Effector CD8-positive, alpha-beta T cell (primary cell): ENCODE results near the gene OR51B4.
"Not testable (repeated sequence)": the region's sequence is repeated elsewhere in the genome, so short reads cannot be mapped to it uniquely, and the experiment has no call there.

Experiments used
- DNase-seq: peaks from one replicate; lab custom pipeline; 2025; lab: John Stamatoyannopoulos, UW

The OR51B4 gene

GRCh38 chr11:5294342-5294995 lies 7.3 kb downstream of the OR51B4 start:
- DNase-seq: not testable (repeated sequence)

DNA sequence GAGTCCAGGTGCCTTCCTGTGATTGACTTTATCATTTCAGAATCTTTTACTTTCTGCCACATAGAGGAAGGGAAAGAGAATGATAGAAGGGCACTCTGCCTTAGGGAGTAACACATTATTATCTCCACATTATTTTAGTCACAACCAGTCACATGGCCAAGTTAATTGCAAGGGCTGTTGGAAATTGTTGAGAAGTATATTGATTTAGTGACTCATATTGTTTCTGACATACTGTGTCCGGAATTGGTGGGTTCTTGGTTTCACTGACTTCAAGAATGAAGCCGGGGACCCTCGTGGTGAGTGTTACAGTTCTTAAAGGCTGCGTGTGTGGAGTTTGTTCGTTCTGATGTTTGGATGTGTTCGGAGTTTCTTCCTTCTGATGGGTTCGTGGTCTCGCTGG lies 8.7 kb downstream of the OR51B4 start:
- no peak for DNase-seq

GRCh38 chr11:5291207-5291838 lies 10.4 kb downstream of the OR51B4 start:
- no peak for DNase-seq

- no peak for DNase-seq
These were observed 11.6 kb downstream of the OR51B4 start for GRCh38 chr11:5290106-5290505.

DNA sequence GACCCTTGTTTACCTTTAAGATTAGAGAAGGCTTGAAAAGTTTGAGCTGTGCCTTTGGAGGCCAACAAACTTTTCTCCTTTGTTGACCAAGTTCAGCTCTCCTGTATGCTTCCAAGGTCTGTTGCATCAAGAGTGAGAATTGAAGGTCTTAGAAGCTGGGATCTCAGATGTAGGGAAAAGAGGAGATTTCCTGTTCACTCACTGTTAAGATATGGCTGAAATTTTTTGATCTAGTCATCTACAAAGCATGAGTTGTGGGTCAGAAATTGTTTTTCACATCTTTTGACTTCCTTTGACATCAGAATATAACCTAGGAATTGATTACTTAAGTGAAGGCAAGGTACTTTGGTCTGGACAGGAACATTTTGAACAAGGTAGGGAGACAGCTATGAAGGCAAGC lies 12.1 kb downstream of the OR51B4 start:
- DNase-seq: no peak

GRCh38 chr11:5288906-5289550 lies 12.7 kb downstream of the OR51B4 start:
- no peak for DNase-seq

DNA sequence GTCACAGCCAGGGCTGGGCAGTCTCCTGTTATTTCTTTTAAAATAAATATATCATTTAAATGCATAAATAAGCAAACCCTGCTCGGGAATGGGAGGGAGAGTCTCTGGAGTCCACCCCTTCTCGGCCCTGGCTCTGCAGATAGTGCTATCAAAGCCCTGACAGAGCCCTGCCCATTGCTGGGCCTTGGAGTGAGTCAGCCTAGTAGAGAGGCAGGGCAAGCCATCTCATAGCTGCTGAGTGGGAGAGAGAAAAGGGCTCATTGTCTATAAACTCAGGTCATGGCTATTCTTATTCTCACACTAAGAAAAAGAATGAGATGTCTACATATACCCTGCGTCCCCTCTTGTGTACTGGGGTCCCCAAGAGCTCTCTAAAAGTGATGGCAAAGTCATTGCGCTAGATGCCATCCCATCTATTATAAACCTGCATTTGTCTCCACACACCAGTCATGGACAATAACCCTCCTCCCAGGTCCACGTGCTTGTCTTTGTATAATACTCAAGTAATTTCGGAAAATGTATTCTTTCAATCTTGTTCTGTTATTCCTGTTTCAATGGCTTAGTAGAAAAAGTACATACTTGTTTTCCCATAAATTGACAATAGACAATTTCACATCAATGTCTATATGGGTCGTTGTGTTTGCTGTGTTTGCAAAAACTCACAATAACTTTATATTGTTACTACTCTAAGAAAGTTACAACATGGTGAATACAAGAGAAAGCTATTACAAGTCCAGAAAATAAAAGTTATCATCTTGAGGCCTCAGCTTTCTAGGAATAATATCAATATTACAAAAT lies 13.4 kb downstream of the OR51B4 start:
- DNase-seq: no peak

GRCh38 chr11:5286901-5287300 lies 14.8 kb downstream of the OR51B4 start:
- no peak for DNase-seq

- DNase-seq: no peak
These were observed 15.4 kb downstream of the OR51B4 start for GRCh38 chr11:5286351-5286750.

DNA sequence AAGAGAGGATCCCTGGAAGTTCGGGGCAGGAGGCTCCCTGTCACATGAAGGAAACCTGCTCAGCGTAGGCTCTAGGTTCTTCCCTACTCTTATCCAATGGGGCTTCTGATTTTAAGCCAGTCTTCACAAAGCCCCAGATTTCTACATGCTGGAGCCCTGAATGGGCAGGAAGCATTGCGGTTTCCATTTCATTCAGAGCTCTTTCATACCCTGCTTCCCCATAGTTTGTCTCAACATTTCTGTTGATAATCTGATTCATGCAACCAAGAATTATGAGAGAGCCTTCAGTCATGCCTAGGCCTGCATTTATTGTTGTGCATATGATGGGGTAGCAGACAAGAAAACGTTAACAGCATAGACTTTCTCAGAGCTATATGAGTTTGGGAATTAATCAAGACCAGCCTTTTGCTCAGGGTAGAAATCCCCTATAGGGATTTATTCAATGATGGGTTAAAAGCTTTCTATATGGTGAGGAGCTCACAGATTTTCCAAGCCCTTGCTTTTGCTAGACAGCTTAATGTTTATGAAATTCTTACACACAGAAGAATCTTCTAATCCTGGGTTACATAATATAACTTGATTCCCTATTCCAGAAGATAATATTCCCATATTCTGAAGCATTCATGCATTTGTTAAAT lies 15.9 kb downstream of the OR51B4 start:
- DNase-seq: no peak

- no peak for DNase-seq
These were observed 17.1 kb downstream of the OR51B4 start for GRCh38 chr11:5284637-5285036.

DNA sequence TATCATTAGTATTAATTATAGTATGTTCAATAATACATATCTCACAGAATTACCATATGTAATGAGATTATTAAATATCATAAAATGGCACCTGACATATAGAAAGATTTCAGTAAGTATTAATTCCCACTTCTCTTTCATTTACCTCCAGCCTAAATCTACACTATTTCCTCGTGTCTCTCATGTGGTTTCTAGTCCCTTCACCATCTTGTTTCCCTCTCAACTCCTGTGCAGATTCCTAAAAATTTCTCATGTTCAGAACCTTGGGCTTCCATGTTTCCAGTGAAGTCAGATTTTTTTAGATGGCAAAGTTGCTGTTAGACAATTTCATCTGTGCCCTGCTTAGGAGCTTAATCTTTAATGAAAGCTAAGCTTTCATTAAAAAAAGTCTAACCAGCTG lies 17.9 kb downstream of the OR51B4 start:
- DNase-seq: no peak

- DNase-seq: no peak
These were observed 18.7 kb downstream of the OR51B4 start for GRCh38 chr11:5283086-5283485.

GRCh38 chr11:5282628-5283027 lies 19.1 kb downstream of the OR51B4 start:
- no peak for DNase-seq

GRCh38 chr11:5281596-5281995 lies 20.1 kb downstream of the OR51B4 start:
- DNase-seq: no peak

DNA sequence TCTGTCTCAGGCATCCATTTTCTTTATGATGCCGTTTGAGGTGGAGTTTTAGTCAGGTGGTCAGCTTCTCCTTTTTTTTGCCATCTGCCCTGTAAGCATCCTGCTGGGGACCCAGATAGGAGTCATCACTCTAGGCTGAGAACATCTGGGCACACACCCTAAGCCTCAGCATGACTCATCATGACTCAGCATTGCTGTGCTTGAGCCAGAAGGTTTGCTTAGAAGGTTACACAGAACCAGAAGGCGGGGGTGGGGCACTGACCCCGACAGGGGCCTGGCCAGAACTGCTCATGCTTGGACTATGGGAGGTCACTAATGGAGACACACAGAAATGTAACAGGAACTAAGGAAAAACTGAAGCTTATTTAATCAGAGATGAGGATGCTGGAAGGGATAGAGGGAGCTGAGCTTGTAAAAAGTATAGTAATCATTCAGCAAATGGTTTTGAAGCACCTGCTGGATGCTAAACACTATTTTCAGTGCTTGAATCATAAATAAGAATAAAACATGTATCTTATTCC lies 21.1 kb downstream of the OR51B4 start:
- no peak for DNase-seq

DNA sequence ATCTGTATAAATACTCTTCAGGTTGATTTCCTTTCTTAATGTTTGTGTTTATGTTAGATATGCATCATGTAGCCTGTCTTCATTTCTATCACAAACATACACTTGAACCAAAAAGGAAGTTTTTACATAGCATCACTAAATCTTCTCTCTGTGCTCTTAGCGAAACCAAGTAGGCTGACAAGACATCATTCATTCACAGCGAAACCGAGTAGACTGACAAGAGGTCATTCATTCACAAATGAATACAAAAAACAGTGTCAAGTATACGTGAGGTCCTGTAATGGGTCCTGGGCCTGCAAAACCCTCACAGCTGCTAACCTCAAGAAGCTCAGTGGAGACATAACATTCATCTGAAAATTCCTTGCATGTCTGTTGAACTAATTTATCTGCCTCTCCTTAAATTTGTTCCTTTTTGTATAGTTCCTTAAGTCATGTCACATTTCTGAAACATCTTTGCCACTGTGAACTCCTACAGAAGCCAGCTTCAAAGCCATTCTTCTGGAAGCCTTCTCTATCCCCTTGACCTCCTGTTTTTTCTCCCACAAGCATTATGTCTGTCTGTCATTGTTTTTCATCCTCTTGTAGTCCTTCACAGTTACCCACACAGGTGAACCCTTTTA lies 22.2 kb downstream of the OR51B4 start:
- DNase-seq: no peak

GRCh38 chr11:5277807-5278382 lies 23.9 kb downstream of the OR51B4 start:
- DNase-seq: no peak

DNA sequence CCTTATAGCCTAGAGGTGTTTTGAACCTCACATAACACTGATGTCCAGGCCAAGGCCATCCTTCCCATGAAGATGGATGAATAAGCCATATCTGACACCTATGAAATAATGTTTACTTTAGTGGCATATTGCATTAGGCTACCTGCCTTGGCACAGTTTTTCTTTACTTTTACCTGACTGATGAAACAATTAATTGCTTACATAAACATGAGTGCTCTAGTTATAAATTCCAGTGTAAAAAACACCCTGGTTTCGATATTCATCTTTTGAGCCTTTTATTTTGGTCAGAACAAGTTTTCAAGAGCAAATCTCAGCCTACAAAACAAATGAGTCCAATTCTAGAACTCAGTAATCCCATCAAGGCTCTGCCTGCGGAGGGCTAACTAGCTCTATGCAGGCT lies 25.0 kb downstream of the OR51B4 start:
- no peak for DNase-seq

GRCh38 chr11:5275369-5276110 lies 26.2 kb downstream of the OR51B4 start:
- no peak for DNase-seq
